ENCODE measurements around the gene HAPSTR1. TPM values are rescaled to one million over a fixed set of nuclear protein-coding genes. Genes with fewer than 3 reads are reported as not detected.

Gene HAPSTR1
- total RNA-seq, 2 donors from 2014 or later, result 50.2 to 57.0 TPM

GRCh38 chr16:9105189-9105588 lies 13.7 kb downstream of the HAPSTR1 start:
- H3K36me3 ChIP-seq, result peaks cover 33% of the 10 kb centered on the region
- no peak overlapping the region for H3K9ac ChIP-seq (ENCODE audit: low read depth in 2 of 2, low read length in 2 of 2)
- H3K27me3 ChIP-seq, result no peaks in the 10 kb centered on the region
- H3K4me3 ChIP-seq, result no peak overlapping the region
- peaks cover 25% of the 10 kb centered on the region for H3K4me1 ChIP-seq
- H3K27ac ChIP-seq, result no peak overlapping the region
- intact Hi-C loops (cut with DNase I), result no loop called here
- no peaks in the 10 kb centered on the region for H3K9me3 ChIP-seq
- TF ChIP-seq, protein P1, sequence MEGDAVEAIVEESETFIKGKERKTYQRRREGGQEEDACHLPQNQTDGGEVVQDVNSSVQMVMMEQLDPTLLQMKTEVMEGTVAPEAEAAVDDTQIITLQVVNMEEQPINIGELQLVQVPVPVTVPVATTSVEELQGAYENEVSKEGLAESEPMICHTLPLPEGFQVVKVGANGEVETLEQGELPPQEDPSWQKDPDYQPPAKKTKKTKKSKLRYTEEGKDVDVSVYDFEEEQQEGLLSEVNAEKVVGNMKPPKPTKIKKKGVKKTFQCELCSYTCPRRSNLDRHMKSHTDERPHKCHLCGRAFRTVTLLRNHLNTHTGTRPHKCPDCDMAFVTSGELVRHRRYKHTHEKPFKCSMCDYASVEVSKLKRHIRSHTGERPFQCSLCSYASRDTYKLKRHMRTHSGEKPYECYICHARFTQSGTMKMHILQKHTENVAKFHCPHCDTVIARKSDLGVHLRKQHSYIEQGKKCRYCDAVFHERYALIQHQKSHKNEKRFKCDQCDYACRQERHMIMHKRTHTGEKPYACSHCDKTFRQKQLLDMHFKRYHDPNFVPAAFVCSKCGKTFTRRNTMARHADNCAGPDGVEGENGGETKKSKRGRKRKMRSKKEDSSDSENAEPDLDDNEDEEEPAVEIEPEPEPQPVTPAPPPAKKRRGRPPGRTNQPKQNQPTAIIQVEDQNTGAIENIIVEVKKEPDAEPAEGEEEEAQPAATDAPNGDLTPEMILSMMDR (IDR thresholded peaks at IDR 0.05), result no peak
- DNase-seq, result no peak

DNA sequence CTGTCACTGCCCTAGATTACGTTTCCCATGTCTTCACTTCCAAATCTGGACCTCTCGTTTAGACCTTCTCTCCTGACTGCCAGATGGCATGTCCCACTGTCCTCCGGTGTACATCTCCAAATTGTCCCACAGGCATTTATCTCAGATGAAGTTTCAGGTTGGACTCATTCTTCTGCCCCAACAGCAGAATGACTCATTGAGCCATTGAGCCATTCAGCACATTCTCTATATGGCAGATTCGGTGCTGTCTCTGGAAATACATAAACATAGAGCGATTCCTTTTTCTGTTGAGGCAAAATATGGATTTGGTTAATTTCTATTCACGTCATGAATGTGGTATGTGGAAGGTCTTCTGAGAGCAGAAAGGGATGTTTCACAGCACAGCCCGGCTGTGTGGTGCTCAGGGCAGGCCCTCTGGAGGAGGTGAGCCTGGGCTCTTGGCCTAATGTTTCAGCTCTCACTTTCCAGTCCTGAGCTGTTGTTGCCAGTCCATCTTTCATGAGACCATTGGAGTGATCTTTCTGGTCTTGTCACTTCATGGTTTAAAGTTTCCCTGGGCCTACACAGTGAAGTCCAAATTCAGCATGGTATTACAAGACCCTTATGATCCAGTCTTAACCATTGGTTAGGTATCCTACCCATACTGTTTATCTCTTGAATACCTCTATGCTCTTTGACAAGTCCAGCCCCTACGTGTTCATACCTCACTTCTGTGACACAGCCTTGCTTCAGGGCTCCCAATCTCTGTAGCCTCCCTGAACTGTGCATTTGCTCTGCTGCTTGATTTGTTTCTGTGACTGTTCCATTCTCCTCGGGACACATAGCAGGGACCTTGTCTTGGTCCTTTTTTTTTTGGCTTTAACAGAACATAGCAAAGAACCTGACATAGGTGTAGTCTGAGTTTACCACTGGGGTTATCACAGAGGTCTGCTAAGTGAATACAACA lies 15.9 kb downstream of the HAPSTR1 start:
- H3K4me3 ChIP-seq, result no peak overlapping the region
- intact Hi-C loops (cut with DNase I), result no loop called here
- TF ChIP-seq, protein P1 (IDR thresholded peaks at IDR 0.05), result no peak
- peaks cover 39% of the 10 kb centered on the region for H3K4me1 ChIP-seq
- no peak overlapping the region for H3K9ac ChIP-seq (ENCODE audit: low read depth in 2 of 2, low read length in 2 of 2)
- no peak for DNase-seq
- peaks cover 31% of the 10 kb centered on the region for H3K36me3 ChIP-seq
- no peaks in the 10 kb centered on the region for H3K27me3 ChIP-seq
- no peak overlapping the region for H3K27ac ChIP-seq
- H3K9me3 ChIP-seq, result no peaks in the 10 kb centered on the region

- Histone ChIP-seq H3K27ac (no peak overlapping the region), H3K4me1 (peaks cover 41% of the 10 kb centered on the region), H3K4me3 (no peak overlapping the region), H3K27me3 (no peaks in the 10 kb centered on the region), H3K9me3 (no peaks in the 10 kb centered on the region), H3K9ac (ENCODE audit: low read depth in 2 of 2, low read length in 2 of 2) (no peak overlapping the region), H3K36me3 (peaks cover 13% of the 10 kb centered on the region)
- intact Hi-C loops (cut with DNase I), result no loop called here
- TF ChIP-seq, protein P1 (IDR thresholded peaks at IDR 0.05), result no peak
- DNase-seq, result no peak
These were observed 17.8 kb downstream of the HAPSTR1 start for GRCh38 chr16:9109255-9109654.

DNA sequence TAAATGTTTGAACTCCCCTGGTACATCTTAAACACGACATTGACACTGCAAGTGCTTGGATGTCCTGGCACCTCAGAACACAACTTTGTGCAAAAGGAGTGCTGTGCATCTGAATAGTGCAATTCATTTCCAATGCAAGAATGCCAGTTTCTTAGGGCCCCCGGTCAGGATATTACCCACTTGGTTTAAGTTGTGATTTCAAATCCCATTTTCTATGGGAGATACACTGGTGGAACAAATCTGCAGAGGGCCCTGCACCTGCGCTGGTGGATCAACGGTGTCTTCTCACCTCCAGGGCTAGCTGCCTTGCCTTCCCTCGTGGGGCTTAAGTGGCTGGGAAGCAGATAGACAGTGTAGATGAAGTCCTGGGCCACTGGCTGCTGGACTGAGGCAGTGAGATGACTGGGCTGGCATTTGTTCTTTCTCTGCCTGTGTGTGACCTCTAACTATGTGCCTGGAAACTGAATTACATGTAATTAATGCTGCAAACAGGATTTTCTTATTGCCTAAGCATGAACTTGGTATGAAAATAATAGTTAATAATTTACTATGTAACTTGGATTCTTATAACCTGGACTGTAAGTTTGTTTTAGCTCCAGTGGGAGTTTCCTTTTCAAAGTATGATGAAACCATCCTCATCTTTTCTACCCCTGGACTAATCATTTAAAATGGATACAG lies 20.9 kb downstream of the HAPSTR1 start:
- no peak overlapping the region for H3K27ac ChIP-seq
- no peak for DNase-seq

GRCh38 chr16:9112844-9113186 lies 21.4 kb downstream of the HAPSTR1 start:
- H3K4me1 ChIP-seq, result peaks cover 30% of the 10 kb centered on the region
- intact Hi-C loops (cut with DNase I), result no loop called here
- TF ChIP-seq, protein P1 (IDR thresholded peaks at IDR 0.05), result no peak
- no peak overlapping the region for H3K9ac ChIP-seq (ENCODE audit: low read depth in 2 of 2, low read length in 2 of 2)
- no peak overlapping the region for H3K27ac ChIP-seq
- no peak for DNase-seq
- H3K36me3 ChIP-seq, result no peaks in the 10 kb centered on the region
- no peak overlapping the region for H3K4me3 ChIP-seq
- H3K9me3 ChIP-seq, result no peaks in the 10 kb centered on the region
- H3K27me3 ChIP-seq, result no peaks in the 10 kb centered on the region

More for the DNA sequence above, 20.9 kb downstream of the HAPSTR1 start:
- no peak overlapping the region for H3K9ac ChIP-seq (ENCODE audit: low read depth in 2 of 2, low read length in 2 of 2)
- H3K27me3 ChIP-seq, result no peaks in the 10 kb centered on the region
- no peak overlapping the region for H3K4me3 ChIP-seq
- no peaks in the 10 kb centered on the region for H3K9me3 ChIP-seq
- TF ChIP-seq, protein P1 (IDR thresholded peaks at IDR 0.05), result no peak
- intact Hi-C loops (cut with DNase I), result no loop called here
- peaks cover under 1% of the 10 kb centered on the region for H3K36me3 ChIP-seq
- H3K4me1 ChIP-seq, result peaks cover 32% of the 10 kb centered on the region

Data from colonic mucosa (tissue), 4 donors.